ENCODE results near the gene TUB.

Gene TUB

DNA sequence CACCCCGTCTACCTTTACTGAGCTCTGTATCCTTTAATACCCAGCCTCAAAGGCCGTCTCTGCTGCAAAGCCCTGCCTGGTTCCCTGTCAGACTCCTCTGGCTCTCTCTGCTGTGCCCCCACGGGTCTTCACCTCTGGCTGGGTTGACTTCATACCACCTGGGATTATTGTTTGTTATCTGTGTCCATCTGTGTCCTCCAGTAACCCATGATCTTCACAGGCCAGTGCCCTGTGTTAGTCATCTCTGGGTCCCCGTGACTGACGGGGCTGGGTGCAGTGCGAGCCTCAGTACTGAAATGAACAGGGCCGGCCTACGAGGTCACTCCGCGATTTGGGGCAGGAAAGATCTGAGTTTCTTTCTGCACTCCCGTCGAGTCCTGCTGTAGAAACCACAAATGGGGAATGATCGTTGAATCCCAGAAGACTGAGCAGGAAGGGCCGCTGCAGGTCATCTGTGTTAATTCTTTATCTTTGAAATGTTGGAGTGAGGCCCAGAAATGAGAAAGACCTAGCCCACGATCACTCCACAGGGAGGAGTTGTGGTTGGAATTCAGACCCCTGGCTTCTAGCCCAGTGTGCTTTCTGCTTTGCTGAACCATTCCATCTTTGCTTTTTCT is 12.3 kb upstream of the TUB start:
- no peak for DNase-seq (ENCODE audit: low read depth in 1 of 2, low spot score in 1 of 2)

DNA sequence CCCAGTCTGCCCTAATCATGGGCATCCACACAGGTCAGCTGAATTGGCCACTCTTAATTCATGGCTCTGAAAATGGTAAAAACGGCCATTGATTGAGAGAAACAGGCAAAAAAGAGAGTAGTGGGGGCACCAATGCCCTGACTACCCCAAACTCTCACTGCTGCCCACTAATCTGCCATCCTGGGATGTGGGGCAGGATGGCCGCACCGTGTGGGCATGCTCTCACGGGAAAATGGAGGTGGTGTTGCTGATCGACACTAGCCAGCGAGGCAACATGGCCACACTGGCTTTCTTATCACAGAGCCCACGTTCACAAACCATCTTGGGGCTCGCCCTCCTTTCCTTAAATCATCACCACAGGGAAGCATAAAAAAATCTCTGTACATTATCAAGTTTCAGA is 11.2 kb upstream of the TUB start:
- DNase-seq (ENCODE audit: low read depth in 1 of 2, low spot score in 1 of 2) = no peak

GRCh38 chr11:8070417-8071115 is 10.4 kb upstream of the TUB start:
- DNase-seq (ENCODE audit: low read depth in 1 of 2, low spot score in 1 of 2) = no peak

DNA sequence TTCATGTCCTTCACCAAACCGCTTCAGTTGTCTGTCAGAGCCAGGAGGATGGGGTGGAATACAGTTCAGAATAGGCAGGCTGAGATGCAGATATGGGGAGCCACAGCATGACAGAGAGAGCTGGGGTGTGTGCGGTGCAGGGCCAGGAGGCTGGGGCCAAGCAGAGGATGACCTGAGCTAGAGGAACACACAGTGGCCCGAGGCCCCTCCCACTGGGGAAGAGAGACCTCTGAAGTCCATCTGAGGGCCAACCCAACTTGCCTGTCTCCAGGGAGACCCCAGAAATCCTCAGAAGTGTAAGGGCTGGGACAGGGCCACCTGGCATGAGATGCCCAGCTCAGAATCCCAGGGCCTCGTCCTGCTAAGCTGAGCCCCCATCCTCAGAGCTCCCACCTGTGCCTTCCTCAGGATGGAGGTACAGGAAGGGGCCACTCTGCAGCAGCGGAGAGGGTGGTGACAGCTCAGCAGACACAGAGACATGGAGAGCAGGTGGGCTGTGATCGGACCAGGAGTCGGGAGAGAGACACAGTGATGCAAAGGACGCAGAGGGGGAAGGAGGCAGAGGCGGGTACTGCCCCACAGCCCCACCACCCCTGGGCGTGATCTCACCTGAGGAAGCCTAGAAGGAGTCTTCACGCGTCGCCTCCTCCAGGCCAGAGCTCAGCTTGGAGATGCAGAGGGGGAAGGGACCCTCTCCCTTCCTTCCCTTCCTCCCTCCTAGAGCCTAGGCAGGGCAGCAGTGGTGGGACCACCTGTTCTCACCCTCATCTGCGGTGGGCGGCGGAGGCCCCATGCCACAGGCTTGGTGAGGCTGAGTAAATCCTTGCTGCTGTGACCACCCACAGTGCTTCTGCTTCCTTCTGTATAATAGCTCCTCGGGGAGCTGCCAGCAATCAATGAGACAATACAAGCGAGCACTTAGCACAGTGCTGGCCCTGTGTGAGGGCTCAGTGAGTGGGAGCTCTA is 9.1 kb upstream of the TUB start:
- no peak for DNase-seq (ENCODE audit: low read depth in 1 of 2, low spot score in 1 of 2)

DNA sequence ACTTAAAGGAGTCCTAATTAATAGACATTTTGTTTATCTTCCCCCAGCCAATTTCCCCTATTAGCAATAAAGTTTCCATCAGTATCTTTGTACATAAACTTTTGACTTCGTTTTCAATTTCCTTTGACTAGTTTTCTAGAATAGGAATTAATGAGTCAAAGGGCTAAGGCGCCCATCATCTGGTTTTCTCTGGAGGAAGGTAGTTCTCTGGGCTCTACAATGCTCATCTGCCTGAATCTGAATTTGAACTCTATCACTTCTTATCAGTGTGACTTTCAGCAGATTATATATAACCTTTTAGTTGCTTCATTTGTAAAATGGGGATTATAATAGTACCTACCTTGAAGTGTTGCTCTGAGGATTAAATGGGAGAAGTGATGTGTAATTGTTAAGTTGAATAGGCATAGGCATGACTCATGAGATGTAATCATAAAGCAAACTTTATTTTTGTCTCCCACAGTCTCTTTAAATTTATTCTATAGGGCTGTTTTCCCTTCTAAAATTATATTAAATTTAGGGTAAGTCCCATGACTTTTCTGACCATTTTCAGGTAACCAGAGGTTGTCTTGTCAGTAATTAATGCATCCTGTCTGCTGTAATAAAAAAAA is 5.8 kb upstream of the TUB start:
- no peak for DNase-seq (ENCODE audit: low read depth in 1 of 2, low spot score in 1 of 2)

DNA sequence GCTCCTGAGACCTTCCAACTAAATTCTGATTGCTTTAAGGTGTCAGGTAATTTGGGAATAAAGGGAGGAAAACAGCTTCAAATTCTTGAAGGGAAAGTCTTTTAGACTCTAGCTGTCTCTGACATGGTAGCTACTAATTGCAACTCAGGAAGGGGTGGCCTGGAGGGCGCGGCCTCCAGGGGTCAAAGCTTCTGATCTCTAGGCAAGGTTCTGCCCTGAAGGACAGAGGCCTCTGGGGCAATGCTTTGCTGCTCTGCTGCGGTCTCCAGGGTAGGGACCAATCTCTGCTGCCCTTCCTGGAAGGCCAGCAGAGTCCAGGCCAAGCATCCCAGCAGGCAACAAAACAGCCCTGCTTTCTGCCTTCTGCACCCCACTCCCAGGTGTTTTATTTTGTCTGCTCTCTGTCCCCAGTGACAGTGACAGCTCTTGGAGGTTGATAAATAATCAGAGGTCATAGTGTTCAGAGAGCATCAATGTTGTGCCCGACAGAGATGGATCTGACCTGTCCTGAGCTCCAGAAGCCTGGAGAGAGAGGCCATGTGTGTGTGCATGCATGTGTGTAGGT is 1.8 kb upstream of the TUB start:
- no peak for DNase-seq (ENCODE audit: low read depth in 1 of 2, low spot score in 1 of 2)

- no peak for DNase-seq (ENCODE audit: low read depth in 1 of 2, low spot score in 1 of 2)
Observed at GRCh38 chr11:8080069-8080670, 841 bp upstream of the TUB start.

DNA sequence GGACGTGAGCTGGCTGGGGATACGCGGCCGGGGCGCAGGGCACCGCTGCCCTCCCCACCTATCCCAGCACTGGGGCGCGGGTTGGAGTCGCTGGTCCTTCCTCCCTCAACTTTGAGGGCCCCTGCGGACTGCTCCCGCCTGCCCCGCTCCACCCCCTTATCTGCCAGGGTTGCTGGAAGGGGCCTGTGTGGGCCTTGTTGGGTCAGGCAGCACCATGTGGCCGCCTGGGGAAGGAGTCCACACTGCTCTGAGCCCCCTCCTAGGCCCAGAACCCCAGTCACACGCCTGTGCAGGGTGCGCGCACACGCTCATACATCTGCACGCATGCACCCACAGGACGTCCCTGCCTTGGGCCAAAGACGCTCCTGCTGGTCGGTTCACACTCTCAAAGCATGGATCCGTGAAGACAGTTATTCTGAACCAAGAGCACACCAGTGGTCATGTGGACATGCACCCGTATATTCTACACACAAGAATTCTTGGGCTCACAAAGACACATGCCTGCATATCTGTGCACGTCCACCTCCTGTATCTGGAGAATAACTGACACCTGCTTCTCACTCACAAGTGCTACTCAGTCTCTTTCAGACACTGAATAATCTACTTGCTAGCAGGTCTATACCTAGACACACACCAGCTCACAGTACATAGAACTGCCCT is 710 bp downstream of the TUB start:
- DNase-seq (ENCODE audit: low read depth in 1 of 2, low spot score in 1 of 2) = no peak

DNA sequence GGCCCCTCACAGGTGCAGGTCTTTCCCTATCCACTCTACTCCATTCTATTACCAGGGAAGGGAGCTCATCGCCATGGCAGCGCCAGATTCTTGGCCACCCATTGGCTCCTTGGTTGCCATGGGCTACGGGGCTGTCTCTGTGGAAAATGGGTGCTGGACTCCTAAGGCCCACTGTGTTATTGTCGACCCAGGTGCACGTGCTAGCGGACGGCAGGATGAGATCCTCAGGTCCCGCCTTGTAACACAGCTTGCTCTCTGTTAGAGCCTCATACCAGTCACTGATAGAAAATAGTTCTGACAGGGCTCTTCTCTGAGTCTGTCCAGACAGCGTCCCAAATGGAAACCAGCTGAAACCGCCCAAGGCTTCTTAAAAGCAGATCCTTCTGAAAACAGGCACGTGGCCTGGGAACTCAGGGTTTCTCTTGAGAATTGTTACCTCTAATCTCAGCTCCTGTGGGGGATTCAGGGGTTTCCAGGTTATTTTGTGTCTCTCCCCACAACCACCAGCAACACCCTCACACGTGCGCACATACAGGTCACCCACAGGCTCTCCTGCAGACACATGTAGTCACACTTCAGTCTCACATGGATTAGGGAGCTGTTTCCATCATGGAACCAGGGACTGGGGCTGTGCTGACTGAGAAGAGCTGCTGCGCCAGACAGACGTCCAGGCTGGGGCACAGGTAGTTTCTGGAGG is 1.5 kb downstream of the TUB start:
- no peak for DNase-seq (ENCODE audit: low read depth in 1 of 2, low spot score in 1 of 2)

- no peak for DNase-seq (ENCODE audit: low read depth in 1 of 2, low spot score in 1 of 2)
Observed at GRCh38 chr11:8083088-8083395, 2.0 kb downstream of the TUB start.

- DNase-seq (ENCODE audit: low read depth in 1 of 2, low spot score in 1 of 2) = no peak
Observed at GRCh38 chr11:8083871-8084281, 2.9 kb downstream of the TUB start.

DNA sequence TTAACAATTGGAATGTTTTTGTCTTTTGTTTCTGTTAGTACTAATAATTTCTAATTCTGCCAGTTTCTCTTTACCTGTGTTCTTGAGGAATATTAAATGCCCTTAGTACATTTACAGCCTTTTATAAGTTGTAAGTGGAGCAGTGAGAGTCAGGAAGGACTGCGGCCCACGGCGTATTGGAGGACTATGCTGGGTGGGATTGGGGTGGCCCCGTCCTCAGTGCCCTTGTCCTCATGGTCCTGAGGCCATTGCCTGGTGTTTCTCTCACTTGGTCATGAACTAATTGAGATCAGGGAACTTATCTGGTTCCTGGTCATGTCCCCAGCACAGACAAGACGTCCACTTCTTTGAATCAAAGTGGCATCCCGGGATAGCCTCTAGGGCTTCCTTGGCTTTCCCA is 3.3 kb downstream of the TUB start:
- no peak for DNase-seq (ENCODE audit: low read depth in 1 of 2, low spot score in 1 of 2)

DNA sequence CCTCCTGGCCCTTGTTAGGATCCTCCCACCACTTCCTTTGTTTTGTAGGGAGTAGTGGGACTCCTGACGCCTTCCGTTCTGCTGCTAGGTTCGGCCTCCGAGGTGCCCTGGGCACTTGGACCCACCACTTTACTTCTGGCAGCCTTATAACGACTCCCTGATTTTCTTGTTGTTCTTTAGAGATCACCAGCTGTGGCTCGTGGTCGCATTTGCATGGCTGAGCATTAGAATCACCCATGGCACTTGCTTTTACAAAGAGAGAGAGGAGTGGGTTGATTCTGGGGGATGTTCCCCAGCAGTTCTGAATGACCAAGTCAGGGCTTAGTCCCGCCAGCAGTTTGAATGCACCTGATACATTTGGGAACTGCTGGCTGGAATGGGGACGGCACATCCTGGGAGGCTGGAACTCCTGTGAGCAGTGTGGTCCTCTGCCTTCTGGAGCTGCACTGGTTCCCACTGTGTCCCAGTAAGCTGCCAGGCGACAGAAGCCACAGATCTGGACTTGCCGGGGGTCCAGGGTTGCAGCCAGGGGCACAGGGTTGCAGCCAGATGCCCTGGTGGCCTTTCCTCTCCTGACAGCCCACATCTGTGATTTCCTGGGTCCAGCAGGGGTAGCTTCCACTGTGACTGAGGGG is 4.1 kb downstream of the TUB start:
- no peak for DNase-seq (ENCODE audit: low read depth in 1 of 2, low spot score in 1 of 2)

DNA sequence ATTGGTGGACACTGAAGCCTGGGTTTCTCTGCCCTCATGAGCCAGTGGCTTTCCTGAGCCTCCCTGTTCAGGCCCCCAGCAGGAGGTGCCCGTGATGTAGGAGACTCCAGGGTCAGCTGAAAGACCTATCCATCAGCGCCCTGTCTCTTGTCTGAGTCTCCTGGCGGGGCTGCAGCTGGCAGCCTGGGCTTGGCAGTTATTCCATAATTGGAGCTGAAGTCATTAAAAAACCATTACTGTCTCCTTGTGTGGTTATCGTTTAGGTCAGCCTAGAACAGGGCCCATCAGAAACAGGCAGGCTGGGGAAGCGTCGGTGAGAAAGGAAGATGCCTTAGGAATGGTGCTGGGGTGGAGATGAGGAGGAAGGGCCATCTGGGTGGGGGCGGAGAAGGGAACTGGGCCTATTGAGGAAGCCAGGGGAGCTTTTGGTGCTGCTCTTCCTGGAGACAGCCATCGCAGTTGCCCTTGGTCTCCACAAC is 5.0 kb downstream of the TUB start:
- DNase-seq (ENCODE audit: low read depth in 1 of 2, low spot score in 1 of 2) = no peak

DNA sequence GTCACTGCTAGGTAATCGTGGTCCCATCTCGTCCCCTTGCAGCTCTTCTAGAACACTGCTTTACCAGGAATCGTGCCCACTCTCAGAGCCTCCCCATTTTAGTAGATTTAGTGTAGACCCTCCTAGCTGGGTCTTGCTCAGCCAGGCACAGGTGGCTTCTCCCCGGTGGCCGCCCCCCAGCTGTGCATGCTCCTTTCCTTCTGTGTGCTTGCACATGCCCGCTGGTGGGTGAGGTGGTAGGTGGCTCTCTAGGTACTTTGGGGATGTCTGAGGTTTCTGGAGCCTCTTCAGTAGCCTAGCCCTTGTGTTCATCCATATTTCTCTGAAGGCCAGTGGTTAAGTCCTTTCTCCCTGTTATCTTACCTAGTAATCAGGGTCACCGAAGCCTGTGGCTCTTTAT is 5.6 kb downstream of the TUB start:
- DNase-seq (ENCODE audit: low read depth in 1 of 2, low spot score in 1 of 2) = no peak

GRCh38 chr11:8087185-8087584 is 6.2 kb downstream of the TUB start:
- DNase-seq (ENCODE audit: low read depth in 1 of 2, low spot score in 1 of 2) = no peak

DNA sequence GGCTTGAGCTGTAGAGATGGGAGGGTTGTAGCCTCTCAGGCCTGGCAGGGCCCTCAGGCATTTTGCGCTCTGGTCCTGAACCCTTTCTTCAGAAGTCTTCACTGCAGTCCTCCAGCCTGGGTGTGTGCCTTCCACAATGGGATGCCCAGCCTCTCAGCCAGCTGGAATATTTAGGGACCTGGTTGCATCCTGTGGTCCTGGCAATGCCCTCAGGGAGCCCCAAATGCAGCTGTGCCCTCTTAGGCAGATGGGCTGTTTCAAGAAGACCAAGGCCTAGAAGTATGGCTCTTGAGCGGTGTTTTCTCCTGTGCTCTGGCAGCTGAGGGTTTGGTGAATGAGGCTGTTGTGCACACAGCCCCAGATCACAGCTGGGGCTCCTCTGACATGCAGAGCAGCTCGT is 6.7 kb downstream of the TUB start:
- no peak for DNase-seq (ENCODE audit: low read depth in 1 of 2, low spot score in 1 of 2)

DNA sequence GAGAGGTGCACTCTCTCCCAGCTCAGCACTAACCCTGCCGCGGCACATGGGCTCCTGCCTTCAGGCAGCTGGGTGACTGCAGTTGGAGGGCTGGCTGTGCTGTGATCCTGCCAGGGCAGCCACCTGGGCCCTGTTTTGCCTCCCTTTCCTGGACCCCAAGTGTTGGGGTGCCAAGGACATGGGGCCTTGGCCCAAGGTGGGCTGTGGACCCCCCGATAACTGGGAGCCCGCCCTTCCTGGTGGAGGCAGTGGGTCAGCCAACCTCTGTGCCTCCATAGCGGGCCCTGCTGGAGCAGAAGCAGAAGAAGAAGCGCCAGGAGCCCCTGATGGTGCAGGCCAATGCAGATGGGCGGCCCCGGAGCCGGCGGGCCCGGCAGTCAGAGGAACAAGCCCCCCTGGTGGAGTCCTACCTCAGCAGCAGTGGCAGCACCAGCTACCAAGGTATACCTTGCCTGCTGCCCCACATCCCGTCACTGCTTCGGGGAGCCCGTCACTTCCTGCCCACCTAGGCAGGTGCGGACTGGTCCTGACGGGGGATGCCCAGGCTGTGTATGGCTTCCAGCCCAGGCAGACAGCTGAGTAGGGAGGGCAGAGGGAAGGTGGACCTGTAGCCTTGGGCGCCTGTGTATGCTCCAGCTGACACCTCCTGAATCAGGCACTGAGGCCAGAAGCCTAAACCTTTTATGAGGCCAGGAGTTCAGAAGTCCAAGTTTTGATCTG is 8.9 kb downstream of the TUB start:
- DNase-seq (ENCODE audit: low read depth in 1 of 2, low spot score in 1 of 2) = no peak

DNA sequence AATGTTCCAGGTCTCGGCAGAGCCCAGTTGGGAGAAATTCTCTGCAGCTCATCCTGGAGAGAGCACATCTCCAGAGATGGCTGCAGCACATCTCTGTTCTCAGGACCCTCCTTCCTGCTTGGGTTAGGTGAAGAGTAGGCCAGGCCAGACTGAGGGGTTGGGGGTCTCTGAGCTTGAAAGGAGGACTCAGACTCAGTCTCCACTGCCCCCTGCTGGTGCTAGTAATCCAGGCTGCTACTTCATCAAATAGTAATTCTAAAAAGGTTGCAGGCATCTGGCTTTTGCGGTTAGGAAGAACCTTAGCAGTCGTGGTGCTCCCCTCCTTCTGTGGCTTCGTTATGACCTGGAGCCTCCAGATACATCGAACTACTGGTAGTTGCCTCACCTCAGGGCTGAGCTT is 9.7 kb downstream of the TUB start:
- DNase-seq (ENCODE audit: low read depth in 1 of 2, low spot score in 1 of 2) = no peak

Measured in activated T-helper 1 cell treated with anti-CD3 and anti-CD28 coated beads, Interleukin-2, amount 50 U/mL, for 16 hours (primary cell).